Measurements from ENCODE around the gene RPS8. TPM values are rescaled to one million over a fixed set of nuclear protein-coding genes. Genes with fewer than 3 reads are reported as not detected.

RPS8 gene
- total and polyA plus RNA-seq, 7 donors: 935 to 2,158 (median 1,193) TPM

DNA sequence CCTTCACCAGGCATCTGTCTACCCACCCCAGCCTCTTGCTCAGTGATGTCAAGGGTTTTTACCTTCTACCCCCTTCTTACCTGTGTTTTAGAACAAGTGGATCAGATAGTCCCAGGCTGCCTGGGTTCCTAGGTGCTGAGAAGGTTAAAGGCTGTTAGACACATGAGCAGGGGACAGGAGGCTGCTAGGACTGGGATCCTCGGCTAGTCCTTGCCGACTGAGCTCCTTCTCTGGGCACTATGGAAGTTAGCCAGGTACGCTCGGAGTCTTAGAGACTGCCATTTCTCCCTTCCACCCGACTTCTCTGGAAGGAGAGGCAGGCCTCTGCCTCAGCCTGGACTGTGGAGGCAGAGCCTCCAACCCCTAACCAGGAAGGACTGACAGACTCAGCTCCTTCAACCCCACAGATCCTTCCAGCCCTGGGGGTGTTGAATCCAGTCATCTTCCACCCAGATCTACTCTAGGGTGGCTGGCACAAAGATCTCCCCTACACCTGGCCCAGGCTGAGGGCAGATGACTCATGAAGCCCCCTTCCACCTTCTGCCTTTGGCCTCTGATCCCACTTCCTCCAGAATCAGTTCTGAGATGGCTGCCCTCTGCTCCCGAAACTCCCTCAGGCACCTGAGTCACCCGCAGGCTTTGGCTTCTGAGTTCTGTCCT is 31.5 kb downstream of the RPS8 start, which contains the start of gene DYNLT4:
Gene DYNLT4 (minus strand): TSS at position 648 of the 660 bp plus-strand sequence. CDS start 683 bp downstream, outside the sequence.
- intact Hi-C loops (cut with DNase I): no loop called here
- ATAC-seq (peak in 1 of 4 donors; percentile 1), DNase-seq (peak in 1 of 2 donors; percentile 49)
- Histone ChIP-seq H3K27me3 (ENCODE audit: insufficient read depth in 3 of 3, low read length in 2 of 3) (no peaks in the 10 kb centered on the region), H3K27ac (peak within 1 kb of the TSS; percentile 94), H3K36me3 (ENCODE audit: insufficient read depth in 1 of 2, low read depth in 1 of 2) (peaks cover 0 to 39% of the 10 kb centered on the region in 2 donors), H3K4me3 (peak within 1 kb of the TSS; percentile 51), H3K9me3 (no peaks in the 10 kb centered on the region), H3K4me1 (peaks cover 35% of the 10 kb centered on the region)
- TF ChIP-seq, protein P1, sequence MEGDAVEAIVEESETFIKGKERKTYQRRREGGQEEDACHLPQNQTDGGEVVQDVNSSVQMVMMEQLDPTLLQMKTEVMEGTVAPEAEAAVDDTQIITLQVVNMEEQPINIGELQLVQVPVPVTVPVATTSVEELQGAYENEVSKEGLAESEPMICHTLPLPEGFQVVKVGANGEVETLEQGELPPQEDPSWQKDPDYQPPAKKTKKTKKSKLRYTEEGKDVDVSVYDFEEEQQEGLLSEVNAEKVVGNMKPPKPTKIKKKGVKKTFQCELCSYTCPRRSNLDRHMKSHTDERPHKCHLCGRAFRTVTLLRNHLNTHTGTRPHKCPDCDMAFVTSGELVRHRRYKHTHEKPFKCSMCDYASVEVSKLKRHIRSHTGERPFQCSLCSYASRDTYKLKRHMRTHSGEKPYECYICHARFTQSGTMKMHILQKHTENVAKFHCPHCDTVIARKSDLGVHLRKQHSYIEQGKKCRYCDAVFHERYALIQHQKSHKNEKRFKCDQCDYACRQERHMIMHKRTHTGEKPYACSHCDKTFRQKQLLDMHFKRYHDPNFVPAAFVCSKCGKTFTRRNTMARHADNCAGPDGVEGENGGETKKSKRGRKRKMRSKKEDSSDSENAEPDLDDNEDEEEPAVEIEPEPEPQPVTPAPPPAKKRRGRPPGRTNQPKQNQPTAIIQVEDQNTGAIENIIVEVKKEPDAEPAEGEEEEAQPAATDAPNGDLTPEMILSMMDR (IDR thresholded peaks at IDR 0.05): no peak
- WGBS, 3 donors: 25 to 40% (median 25%) methylated on average over 7 of the region's 7 CpGs

DNA sequence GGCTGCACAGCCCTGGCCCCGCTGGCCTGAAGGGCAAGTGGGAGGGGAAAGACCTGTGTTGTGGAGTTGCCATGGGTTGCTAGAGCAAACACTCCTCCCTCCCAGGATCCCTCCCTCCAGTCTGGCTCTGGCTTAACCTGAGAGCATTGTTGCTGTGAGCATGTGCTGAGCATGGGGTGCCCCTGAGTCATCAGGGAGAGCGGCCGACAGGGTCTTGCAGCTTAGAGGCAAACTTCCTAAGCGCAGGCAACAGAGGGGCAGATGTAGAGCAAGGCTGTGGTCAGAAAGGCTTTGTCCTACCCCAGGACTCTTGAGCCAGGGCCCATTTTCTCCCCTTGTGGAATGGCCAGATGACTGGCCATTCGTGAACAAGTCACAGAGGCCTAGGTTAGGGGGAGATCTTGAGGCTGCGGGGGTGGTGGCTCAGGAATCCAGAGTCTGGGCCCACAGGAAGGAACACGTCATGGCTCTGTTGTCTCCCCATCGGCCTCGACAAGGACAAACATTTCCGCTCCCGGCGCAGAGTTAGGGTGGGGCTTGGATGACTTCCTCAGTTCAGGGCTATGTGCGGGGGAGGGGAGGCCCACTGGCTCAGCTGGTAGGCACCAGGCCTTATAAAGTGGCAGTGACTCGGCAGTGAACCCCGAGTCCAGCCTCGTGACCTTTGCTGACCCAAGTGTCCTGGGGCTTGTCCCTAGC is 32.2 kb downstream of the RPS8 start:
- intact Hi-C loops (cut with DNase I): no loop called here
- Histone ChIP-seq H3K27me3 (ENCODE audit: insufficient read depth in 3 of 3, low read length in 2 of 3) (no peaks in the 10 kb centered on the region), H3K9me3 (no peaks in the 10 kb centered on the region), H3K4me1 (peaks cover 32% of the 10 kb centered on the region), H3K4me3 (peak overlapping the region; percentile 51), H3K27ac (peak overlapping the region; percentile 94), H3K36me3 (ENCODE audit: insufficient read depth in 1 of 2, low read depth in 1 of 2) (peaks cover 0 to 38% of the 10 kb centered on the region in 2 donors)
- WGBS, 3 donors: 10 to 16% (median 12%) methylated on average over 16 of the region's 16 CpGs
- DNase-seq (peak; percentile 96 to 97), ATAC-seq (peak; percentile 72 to 86 (median 82))
- TF ChIP-seq, protein P1 (IDR thresholded peaks at IDR 0.05): no peak

DNA sequence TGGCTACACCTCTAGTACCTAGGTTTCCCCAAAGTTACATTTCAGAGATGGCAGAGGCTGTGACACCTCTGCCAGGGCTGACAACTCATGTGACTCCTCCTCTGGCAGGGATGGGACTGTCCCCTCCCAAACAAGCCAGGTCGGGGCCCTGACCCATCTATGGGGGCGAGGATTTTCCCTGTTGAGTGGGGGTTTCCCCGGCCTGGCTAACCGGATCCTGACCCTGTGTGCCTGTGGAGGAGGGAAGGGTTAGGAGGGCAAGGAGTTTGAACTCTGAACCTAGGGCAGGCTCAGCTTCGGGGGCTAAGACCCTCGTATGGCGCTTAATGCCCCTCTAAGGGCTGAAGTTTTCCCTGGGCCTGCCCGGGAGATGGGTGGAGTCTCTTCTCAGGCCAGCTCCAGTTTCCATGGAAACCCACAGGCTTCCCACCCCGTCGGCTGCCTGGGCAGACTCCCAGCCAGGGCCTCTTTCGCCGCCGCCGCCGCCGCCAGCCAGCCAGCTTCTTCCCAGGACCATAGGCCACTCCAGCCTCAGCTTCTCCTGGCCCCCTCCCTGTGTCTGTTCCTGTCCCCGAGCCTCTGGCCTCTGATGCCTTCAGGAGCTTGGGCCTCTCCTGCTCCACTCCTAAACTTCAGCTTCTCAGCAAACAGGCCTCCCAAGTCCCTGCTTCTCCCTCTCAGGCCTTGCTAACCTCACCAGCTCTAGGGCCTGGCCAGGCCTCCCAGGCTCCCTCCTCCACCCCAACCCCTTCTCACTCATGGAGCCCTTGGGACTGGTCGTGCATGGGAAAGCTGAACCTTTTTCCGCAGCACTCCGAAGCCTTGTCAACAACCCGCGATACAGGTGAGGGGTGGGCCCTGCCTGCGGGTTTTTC is 33.0 kb downstream of the RPS8 start, which contains the start of gene BTBD19:
Gene BTBD19 (plus strand): TSS at position 461 of the 875 bp plus-strand sequence. CDS start 298 bp downstream, at position 759.
- Histone ChIP-seq H3K4me3 (peak within 1 kb of the TSS; percentile 51), H3K4me1 (peaks cover 32% of the 10 kb centered on the region), H3K9me3 (no peaks in the 10 kb centered on the region), H3K27me3 (ENCODE audit: insufficient read depth in 3 of 3, low read length in 2 of 3) (no peaks in the 10 kb centered on the region), H3K36me3 (ENCODE audit: insufficient read depth in 1 of 2, low read depth in 1 of 2) (peaks cover 0 to 31% of the 10 kb centered on the region in 2 donors), H3K27ac (peak within 1 kb of the TSS; percentile 94)
- TF ChIP-seq, protein P1 (IDR thresholded peaks at IDR 0.05): no peak
- WGBS, 3 donors: 41 to 45% (median 43%) methylated on average over 15 to 23 of the region's 23 CpGs
- ATAC-seq (peak; percentile 14 to 49 (median 20)), DNase-seq (peak; percentile 85 to 91)
- intact Hi-C loops (cut with DNase I): no loop called here
